HPDE6-E6E7 (cell line): ENCODE data around the gene SNRK.

ENCODE experiments used
- DNase-seq: peaks from one replicate; pipeline ENCODE4 v3.0.0; 2011; ENCODE audit warnings: missing footprints; ENCODE audit errors: extremely low spot score

SNRK gene

DNA sequence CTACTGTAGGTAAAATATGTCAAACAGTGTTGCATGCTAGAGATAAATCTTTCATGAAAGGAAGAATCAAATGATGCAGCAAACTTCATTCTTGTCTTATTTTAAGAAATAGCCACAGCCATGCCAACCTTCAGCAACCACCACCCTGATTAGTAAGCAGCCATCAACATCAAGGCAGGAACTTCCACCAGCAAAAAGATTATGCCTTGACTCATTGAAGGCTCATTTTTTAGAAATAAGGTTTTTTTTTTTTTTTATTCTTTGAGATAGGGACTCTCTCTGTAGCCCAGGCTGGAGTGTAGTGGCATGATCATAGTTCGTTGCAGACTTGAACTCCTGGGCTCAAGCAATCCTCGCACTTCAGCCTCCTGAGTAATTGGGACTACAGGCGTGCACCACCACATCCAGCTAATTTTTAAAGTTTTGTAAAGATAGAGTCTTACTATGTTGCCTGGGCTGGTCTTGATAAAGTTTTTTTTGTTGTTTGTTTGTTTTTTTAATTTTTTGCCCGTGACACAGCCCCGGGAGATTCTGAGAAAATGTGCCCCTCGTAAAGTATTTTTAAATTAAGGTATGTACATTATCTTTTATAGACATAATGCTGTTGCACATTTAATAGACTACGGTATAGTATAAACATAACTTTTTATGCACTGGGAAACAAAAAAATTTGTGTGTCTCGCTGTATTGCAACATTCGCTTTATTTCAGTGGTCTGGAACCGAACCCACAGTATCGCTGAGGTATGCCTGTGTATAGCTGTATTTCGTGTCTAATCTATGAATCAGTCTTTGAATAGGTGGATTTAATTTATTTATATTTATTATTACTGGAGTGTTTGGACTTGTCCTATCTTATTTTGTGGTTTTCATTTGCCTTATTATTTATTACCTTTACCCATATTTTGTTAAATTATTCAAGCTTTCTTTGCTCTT lies 23.3 kb downstream of the SNRK start:
- no peak for DNase-seq

DNA sequence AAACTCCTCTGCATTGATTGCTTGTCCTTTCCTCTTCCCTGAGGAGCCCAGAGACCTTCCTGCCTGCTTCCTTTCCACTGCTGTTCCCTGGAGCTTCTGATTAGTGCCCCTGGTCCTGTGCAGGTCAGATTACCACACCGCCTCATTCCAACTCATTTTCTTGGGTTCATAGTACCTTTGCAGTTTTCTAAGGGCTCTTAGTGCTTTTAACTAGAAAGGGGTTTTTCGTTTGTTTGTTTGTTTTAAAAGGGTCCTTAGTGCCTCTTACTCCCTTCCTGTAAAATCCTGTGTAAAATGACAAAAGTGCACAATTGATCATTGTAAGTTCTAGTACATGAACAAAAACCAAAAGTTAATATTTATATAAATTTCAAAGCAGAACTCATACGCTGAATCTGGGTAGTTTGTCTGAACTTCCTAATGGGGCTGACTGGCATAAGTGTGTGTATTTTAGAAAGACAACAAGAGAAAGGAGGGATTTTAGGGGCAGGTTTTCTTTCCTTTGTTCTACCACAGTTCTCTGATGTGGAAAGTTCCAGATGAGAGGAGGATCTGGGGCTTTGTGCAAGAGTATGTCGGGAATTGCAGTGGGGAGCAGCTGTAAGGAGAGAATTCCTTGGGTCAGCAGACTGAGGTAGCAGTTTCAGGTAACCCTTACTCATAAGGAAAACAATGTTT lies 30.6 kb downstream of the SNRK start:
- DNase-seq = no peak

DNA sequence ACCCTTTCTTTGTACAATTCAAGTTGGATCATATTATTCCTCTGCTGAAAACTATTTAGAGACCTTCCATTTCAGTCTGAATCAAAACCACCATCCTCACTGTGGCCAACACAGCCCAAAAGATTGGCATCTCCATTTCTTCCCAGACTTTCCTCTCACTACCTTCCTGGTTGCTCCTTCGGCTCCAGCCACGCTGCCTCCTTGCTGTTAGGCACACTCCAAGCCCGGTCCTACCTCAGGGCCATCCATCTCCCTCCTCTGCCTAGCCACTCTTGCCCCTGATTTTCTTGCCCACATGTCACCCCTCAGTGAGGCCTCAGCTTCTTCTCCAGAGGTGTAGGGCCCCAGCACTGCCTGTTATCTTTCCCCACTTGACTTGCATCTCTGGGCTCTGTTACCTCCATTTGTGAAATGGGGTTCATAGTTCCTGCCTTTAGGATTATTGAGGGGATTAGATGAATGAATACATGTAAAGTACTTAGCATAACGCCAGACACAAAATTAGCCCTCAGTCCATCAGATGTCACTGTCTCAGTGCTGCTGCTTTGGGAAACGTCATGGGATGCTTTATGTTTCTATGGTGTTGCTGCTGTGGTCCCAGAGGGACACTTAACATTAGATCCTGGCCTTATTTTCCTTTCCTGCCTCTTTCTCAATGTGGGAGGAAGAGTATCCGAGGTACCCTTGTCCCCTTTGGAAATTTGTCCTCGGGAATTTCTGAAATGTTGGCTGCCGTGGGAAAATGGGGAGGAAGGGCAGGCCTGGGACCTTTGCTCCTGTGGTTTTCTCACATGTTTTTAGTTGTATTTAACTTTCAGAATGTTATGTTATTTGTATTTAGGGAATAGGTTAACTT lies 31.3 kb downstream of the SNRK start:
- DNase-seq = no peak

DNA sequence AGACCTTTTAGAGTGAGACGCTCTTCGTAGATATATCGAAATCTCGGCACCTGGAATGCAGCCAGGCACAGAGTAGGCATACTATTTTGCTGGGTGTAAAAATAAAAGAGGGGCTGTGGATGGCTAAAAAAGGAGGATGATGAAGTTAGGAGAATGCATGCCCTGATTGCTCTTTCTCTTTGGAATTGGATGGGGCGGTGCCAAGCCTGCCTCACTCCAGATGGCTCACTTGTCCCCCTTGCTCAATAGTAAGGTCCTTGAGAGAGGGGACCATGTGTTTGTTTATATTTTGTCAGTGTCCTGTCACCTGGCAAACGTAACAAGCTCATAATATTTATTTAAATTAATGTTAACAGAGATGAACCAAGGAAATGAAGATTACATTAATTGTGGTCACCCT lies 33.0 kb downstream of the SNRK start:
- no peak for DNase-seq

DNA sequence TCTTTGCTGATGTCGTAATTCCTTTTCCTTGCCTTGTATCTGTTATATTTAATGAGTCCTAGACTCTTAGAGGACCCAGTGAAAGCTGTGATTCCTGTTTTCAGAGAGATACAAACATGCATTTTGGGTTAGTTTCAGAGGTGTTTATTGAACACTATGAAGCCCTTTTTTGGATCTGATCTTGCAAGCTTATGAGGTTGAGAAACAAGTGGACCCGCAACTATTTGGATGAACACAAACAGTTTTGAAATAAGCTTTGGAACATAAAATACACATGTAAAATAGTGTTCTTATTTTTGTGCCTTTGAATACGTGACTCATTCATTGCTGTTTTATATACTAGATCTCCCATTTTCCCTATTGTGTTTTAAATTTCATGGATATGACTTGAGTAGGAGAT lies 33.5 kb downstream of the SNRK start:
- DNase-seq = no peak

DNA sequence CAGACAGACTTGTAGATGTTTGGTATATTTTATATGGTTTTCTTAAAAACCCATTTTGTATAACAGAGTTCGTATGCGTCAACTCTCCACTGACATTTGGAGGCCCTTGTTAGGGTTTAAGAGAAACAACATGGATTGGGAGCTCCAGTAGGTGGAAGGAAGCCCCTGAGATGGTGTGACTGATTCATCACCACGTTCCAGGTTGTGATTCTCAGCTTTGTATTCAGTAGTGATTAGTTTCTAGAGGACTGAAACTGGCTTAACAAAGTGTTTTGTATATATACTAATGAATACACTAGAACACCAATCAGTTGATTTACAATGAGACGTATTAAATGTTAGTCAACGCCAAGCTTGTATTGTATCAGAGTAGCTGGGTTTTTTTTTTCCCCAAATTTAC lies 33.9 kb downstream of the SNRK start:
- no peak for DNase-seq

DNA sequence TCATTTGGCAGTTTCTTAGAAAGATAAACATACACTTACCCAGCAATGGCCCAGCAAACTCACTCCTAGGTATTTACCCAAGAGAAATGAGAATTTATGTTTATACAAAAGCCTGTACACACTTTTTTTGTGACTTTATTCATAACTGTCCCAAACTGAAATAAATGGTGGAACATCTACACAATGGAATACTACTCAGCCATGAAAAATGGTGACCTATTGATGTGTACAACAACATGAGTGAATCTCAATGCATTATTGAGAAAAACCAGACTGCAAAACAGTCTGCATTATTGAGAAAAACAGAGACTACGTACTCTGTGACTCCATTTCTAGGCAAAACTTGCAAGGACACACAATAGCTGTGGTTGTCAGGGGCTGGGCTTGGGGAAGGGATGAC lies 37.2 kb downstream of the SNRK start:
- DNase-seq = no peak

DNA sequence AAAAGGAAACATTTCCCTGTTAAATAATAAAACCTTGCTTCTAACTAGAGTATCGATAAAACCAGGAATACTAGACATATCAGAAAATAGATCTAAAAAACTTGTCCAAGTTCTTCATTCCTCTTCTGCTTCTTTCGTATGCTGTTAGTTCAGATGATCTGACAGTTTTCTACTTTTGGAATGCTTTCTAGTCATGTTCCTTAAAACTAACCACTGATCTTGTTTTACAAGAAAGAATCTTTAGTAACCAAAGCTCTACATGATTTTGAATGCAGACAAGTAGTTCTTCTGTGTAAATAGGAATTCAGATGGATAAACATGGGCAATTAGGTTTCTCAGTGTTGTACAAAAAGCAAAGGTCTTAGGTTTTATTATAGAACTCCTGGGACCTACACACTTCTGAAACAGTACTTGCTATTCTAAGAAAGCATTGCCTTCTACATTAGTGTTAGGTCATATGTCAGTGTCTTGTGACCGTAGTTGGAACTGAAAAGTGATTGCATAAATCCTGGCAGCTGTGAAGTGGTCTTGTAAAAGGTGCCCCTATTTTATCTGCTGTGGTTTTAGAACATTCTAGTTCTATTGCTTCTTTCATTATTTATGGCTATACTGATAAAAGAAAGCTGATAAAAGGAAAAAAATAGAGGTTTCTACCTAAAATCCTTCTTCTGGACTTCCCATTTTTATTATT lies 40.7 kb downstream of the SNRK start:
- no peak for DNase-seq

DNA sequence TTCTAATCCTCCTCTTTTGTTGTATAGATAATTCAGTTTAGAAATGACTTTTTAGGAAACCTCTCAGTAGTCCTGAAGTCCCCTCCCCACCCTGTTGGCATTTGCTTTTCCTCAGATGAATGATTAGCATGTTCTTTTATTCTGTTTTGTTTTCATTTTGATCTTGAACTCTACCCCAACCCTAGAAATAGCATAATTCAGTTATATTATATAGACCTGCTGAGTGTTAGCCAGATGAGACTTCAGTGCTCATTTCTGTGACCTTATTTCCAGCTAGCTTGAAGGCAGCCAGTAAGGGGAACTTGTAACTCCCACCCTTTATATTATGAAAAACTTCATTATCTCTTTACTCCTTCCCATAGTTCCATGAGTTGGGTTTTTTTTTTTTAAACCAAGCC lies 41.2 kb downstream of the SNRK start:
- DNase-seq = no peak

DNA sequence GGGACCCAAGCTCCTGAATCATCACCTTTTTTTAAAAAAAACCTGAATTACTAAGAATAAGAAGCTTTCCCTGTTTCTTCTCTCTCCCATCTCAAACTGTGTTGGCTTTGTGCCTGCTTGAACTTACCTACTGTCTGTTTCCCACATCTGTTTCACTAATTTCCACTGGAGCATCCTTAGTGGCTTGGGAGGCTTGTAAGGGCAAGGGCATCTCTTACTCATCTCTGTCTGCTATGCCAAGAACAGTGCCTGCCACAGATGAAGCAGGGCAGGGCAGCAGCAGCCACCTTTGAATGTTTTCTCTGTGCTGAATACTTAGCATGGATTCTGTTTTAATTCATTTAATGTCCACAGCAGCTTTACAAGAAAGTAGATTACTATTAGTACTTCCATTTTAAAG lies 42.3 kb downstream of the SNRK start:
- no peak for DNase-seq

DNA sequence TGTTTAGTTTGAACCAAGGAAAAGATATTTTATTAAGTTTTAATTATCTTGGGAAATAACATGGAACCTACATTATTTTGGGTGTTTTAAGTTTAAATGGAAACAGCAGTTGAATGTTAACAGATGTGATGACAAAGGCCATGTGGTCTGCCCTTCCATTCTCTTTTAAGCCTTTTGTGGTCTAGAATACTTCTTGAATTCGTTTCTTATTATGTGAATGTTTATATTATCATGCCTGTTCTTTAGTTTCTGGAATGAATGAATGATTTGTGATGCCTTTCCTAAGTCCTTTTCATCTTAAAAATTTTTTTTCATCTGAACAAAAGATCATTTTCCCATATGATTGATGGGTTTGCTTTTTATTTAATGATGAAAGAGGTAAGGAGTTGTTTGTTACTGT lies 44.6 kb downstream of the SNRK start:
- no peak for DNase-seq

DNA sequence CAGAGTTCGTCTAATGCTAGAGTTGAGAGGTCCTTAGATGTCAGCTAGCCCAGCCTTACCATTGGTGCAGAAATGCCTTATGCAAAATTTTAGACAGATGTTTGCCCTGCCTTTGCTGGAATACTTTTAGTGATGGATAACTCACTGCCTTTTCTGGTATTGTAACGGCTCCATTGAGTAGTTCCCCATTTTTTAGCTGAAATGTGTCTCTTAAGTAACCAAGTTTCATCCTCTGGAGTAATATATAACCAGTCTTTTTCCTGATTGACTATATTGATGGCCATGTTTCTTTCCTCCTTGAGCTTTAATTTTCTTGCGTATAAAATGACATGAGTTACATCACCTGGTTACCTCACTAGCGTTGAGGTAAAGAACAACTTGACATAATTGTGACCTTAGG lies 45.0 kb downstream of the SNRK start:
- no peak for DNase-seq

DNA sequence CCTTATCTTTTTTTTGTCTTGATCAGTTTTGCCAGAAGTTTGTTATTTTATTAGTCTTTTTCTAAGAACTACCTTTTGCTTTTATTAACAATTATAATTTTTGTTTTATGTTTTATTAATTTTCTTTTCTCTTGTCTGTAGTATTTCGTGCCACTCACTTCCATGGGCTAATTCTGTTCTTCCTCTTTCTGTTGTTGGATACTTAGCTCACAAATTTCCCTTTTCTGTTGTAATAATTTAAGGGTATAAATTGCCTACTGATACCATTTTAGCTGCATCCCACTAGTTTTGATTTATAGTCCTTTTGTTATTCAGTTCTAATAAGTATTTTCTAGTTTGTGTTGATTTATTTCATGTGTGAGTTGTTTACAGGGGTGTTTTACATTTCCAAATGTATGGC lies 48.6 kb downstream of the SNRK start:
- DNase-seq = no peak

DNA sequence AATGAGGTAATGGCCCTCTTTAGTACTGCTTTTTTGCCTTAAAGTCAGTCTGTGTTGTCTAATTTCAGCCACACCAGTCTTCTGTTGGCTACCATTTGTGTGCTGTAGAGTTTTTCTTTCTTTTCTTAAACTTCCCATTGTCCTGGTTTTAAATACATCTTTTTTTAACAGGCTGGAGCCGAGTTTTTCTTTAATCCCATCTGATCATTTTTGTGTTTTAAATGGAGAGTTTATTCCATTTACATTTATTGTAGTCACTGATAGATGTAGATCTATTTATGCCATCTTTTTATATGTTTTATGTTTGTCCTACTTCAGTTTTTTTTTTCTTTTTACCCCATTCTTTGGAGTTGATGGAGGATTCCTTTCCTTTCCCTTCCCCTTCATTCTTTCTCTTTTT lies 49.5 kb downstream of the SNRK start:
- DNase-seq = no peak

DNA sequence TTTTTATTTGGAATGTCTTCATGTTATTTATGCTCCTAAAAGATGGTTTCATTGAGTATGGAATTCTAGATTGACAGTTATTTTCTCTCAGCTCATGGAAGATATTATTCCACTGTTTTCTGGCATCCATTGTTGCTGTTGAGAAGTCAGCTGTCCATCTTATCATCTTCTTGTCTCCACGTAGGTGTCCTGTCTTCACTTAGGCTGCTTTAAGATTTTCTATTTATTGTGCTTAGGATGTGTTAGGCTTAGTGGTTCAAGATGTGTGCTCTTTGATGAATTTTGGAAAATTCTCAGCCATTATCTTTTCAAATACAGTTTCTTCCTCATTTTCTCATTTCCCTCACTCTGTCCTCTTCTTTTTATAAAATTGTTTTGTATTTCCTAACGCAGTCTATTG lies 52.0 kb downstream of the SNRK start:
- no peak for DNase-seq

DNA sequence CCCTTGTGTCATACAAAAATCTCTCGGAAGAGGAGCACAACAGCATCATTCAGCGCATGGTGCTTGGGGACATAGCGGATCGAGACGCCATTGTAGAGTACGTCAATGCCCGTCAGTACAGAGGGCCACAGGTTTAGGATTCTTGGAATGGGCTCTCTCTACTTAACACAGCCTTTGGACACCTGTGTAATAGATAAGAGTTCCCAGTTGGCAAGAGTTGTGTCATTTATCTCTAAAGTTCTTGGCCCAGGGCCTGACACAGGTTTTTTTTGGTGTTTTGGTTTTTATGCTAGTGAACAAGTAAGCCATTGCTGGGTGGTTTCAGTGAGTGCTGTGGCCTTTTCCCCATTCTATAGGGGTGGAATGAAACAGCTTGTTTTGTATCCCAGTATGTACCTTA lies 54.1 kb downstream of the SNRK start:
- no peak for DNase-seq

DNA sequence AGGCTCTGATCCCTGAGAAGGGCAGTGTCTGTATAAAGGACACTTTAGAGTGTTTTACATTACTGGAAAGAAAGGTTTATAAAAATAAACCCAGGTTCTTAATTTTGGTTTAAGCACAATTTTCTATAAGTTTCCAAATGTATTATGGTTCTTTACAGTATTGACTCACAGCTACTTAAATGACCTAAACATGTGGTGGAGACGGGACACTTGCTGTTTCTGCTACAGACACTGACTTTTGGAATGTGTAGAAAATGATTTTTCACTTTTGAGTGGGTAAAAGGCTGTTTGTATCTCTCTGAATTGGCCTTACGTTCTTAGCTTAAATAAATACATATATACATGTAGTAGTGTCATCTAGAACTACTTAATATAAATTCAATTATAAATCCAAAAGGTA lies 55.4 kb downstream of the SNRK start:
- DNase-seq = no peak

DNA sequence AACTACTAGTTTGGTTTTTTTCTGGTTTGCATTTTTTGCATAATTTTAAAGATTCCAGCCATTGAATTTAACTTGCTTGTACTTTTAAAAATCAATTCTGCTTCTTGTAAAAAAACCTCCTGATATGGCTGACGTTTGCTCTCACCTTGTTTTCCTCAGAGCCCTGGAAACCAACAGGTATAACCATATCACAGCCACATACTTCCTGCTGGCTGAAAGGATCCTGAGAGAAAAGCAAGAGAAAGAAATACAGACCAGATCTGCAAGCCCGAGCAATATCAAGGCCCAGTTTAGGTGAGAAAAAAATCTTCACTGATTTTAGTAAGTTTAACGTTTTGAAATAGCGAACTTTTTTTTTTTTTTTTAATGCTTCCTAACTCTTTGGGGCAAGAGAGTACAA lies 56.8 kb downstream of the SNRK start:
- no peak for DNase-seq

DNA sequence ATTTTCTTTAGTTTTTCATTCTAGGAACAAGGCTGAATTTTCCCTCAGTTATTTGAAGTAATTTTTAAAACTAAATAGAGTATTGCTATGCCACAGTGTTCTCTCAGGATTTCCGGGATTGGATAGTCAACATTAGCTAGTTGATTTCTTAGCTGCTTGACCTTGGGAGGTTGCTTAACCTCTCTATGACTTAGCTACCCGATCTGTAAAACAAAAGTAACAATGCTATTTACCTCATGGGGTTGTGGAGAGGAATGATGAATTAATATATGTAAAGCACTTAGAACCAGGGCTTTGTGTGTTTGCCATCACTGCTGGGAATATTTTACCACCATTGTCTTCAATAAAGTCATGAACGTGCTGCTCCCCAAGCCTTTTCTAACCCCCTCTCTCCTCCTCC lies 57.5 kb downstream of the SNRK start:
- DNase-seq = no peak

DNA sequence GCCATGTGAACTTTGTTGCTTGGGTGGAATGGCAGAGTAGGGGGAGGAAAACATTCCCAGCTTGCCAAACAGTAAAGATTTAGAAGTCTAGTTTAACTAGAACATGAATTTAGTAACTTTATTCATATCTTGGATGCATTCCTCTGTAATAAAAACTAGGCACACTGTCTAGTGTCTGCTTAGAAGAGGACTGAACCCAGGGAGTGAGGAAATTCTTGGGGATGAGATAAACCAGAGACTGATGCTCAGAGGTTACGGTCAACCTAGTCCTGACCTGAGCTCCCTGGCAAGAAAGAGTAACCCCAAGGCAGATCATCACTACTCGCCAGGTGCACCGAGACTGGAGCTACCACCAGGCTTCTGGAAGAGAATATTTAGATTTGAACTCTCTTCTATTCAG lies 58.2 kb downstream of the SNRK start:
- no peak for DNase-seq

DNA sequence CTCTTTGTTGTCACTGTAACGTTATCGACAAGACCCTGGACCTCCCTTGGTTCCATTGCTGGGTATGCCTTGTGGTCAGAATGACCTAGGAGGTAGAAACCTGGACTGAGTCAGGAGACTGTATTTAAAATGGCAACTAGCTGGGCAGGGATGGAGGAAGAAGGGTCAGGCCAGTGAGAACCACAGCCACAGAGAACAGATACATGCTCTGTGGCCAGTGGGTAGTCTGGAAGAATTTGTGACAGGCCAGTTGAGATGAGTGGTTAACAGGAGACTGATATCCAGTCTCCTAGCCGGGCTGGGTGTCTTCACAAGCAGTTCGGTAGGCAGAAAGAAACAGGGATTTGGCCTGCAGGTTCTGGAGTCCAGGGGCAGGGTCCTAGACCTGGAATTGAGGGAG lies 58.9 kb downstream of the SNRK start:
- DNase-seq = no peak

DNA sequence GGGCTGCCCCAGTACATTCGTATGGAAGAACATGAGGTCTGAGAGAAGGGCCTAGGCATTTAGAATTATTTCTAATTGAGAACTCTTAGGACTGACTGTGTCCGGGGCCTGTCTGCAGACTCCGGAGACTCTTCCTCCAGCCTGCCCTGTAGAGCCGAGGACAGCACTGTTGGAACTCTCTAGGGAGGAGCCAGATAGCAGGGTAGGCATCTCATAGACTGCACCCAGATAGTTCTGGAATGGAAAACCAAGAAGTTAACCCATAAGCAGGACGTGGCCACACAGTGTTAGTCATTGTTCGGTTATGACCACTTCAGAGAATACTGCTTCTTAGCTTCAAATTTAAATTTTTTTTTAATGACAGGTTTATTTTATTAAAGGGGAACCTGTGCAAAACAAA lies 59.5 kb downstream of the SNRK start:
- DNase-seq = no peak
